HG03108 (cell line): ENCODE data around the gene FBXW12.

Experiments used
- ATAC-seq: cut with Tn5 transposase; IDR thresholded peaks from one replicate; pipeline ENCODE4 v1.9.1; 2021; ENCODE audit warnings: moderate library complexity; ENCODE audit not compliant: unreplicated experiment

Gene FBXW12

DNA sequence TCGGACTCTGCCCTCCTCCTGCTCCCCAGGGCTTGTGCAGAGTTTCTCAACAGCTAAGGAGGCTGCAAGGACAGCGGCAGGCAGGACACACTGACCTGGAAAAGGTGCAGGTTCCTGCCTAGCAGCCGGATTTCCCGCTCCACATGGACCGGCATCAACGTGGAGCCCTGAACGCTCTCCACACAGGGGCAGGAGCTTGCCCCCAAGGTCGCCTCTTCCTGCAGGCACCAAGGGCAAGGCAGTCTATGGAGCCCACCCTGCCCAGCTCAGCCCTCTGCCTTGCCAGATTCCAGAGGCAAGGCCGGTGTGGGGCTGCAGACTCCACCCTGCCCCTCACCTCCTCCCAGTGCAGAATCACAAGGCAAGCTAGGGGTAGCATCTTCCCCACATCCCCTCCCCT lies 47.1 kb downstream of the FBXW12 start:
- ATAC-seq, result no peak

DNA sequence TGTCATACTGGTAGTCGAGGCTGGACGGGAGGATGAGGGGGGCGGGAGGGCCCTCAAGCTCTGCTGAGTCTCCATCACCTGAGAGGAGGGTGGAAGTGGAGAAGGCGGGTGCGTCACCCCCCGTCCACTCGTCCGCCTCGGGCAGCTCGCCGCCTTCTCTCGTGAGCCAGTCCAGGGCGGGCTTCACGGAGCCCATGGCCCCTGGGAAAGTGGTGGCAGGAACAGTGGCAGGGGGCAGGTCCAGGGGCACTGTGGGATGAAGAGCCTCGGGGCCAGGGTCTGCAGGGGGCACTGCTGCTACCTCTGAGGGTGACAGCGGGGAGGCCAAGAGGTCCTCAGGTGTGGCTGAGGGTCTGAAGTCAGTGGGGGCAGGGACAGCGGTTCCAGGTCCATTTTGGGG lies 47.6 kb downstream of the FBXW12 start:
- ATAC-seq, result no peak

DNA sequence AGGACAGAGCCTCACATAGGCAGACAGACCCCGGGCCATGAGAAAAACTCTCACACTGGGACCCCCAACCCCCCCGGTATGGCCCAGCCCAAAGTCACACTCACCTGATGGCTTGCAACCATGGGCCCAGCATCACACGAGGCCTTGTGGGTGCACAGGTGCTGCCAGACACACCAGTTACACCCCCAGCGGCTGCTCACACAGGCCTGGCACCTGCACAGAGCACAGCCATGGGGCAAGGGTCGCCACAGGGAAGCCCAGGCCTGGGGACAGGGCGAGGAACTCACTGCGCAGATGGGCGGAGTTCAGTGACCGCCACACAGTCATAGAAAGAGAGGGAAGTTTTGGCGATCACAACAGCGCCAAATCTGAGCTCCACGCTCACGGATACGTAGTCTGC lies 48.5 kb downstream of the FBXW12 start:
- no peak for ATAC-seq

DNA sequence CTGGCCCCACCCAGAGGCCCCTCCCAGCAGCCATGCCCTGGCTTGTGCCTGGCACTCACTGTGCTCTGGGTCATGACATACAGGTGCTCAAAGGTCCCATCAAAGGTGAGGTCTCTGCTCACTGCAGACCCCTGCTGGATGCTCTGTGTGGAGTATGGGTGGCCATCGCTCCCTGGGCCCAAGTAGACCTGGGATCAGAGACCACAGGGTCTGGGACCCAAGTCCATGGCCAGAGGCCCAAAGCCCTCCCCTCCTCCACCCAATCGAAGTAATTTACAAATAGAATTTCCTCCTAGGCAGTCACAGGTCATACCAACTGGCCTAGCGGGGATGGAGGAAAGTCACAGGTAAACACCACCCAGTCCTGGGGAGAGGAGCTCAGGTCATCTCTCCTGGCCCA lies 50.3 kb downstream of the FBXW12 start:
- no peak for ATAC-seq

DNA sequence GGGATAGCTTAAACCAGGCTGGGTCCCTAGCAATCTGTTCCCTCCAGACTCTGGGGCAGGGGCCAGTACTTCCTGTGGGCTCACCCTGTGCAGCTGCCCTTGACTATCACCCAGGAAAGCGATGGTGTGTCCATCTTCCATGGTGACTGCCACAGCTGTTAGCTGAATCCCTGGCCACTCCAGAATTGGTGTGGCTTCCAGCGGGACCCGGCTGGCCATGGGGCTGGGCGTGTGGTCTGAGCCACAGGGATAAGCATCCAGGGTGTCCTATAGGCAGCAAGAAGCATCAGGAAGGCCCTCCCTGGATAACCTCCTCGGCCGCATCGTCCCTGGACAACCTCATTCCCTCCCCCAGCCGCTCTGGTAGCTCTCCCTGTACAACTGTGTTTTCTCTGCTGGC lies 50.7 kb downstream of the FBXW12 start:
- ATAC-seq, result no peak

DNA sequence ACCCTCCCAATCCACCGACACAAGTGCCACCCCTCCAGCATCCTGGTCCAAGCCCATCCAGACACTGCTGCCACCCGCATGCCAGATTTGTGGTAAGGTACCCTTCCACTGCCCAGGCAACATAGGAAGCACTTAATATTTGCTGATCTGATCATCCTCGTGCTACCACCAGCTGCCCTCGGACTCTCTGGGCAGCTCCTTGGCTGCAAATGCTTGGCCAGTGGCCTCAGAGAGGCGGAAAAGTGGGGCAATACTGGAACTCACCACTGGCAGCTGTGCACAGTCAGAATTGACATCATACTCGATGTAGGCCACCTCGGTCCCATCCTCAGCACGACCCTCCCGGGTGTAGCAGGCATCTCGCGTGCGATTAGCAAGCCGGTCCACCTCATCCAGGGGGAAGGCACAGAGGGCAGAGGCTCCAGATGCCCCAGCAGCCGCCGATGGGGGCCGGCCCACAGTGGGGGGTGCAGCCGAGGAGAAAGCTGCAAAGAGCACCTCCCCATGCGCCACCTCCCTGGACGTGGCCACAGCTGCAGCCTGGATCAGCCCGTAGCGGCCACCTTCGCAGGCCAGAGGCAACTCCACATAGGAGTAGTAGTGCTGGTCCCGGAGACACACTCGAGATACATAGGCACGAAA lies 51.3 kb downstream of the FBXW12 start:
- no peak for ATAC-seq

DNA sequence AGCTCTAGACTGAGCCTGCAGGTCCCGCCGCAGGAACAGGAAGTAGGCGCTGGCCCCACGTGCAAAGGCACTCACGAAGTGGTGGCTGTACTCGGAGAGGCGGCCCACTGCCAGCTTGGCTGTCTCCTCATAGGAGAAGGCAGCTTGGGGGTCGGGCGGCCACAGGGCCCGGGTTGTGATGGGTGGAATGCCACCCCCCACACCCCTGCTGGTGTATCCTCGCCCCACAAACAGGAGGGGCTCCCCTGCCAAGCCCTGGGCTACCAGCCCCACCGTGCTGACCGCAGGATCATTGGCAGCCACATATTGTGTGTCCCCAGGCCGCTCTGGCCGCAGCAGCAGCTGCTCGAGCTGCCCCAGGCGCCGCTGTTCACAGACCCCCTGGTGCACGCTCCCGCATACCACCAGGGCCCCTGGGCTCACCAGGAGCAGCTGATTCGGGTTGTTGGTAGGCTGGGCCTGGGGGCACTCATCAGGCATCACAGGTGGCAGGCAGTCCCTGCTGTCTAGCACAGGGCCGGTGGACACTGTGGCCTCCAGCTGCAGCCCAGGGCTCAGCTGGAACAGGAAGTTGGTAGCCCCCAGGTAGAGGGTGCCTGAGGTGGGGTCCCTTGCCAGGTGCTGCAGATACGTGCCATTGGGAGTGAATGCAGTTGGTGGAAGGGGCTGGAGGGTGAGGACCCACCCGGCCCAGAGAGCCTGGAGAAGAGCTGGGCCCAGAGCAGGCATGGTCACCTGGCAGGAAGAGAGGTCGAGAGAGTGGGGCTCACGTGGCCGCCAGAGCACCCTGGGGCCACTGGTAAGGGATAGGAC lies 52.1 kb downstream of the FBXW12 start:
- no peak for ATAC-seq

DNA sequence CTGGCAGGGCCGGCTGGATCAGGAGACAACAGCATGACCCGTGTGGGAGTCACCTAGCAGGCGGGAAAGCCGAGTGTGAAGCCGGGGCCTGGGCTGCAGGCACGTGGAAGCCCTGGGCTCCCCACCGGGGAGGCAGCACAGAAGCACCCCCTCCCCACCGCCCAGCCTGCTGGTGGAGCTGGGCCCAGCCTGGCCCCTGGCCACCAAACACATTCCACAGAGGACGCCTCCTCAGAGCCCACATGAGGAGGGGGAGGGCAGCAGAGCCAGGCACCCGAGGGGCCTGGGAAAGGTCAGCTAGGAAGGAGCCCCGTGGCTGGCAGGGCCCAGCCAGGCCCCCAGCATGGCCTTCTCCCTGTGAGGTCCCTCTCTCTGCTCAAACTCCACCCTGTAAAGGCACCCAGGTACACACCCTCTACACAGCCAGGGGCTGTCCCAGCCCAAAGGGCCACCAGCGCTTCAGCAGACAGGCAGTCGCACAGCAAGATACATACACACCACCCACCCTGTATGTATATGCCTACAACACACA lies 53.3 kb downstream of the FBXW12 start:
- ATAC-seq, result no peak

DNA sequence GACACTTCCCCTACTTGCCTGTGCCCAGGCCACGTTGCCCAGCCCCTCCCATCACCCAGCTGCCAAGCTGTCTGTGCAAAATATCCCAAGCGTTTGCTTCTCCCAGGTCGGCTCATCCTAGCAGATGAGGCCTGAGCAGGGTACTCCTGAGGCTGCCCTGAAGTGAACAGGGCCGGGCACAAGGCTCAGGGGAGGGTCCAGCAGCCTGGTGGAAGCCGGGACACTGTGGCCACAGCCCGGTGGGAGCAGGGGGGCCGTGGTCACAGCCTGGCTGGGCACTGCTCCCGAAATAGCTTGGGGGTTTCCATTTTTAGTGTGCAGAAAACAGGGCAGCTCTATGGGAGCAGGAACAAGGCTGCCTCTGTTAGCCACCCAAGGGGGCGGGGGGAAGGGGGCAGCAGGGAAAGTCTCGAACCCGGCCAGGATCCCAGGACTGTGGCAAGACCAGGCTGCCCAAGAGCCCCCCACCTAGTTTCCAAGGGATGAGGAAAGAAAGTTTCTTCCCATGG lies 54.4 kb downstream of the FBXW12 start:
- ATAC-seq, result no peak

DNA sequence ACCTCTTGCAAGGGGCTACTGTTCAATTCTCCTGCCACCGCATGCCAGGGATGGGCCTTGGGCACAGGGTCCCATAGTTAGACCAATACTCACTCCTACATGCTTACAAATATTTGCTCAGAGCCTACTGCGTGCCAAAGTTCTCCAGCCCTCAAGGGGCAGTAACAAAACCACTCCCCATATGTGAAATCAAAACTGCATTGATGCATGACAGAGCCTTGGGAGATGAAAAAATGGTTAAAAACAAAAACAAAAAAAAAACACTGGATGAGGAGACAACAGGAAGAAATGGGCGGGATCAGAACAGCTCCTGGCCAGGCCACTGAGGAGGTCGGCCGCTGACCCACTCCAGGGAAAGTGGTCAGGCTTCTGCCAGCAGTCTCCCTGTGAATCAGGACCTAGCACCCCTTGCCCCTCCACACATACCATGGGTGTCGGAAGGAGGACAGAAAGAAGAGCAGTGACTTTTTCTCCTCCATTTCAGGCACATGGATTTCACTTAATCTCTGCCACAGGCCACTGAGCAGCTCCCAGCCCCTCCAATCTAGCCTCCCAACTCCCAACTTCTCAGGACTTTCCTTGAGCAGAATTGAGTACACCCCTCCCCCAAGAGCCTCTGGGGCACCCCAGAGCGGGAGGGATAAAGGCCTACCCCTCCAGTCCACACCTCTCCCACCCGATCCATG lies 55.1 kb downstream of the FBXW12 start:
- no peak for ATAC-seq

DNA sequence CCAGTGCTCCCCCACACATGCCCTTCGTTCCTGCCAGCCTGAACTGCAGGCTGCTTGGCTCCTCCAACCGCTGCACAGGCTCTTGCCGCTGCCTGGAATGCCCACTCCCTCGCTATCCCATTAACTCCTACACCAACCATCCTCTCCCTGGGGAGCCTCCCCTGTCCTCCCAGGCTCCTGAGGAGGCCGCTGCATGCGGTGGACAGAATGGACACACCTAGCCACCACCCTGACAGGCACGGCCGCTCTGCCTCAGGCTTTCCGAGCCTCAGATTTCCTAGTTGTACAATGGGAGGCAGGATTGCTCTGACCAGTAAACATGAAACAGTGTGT lies 55.6 kb downstream of the FBXW12 start:
- ATAC-seq, result no peak

DNA sequence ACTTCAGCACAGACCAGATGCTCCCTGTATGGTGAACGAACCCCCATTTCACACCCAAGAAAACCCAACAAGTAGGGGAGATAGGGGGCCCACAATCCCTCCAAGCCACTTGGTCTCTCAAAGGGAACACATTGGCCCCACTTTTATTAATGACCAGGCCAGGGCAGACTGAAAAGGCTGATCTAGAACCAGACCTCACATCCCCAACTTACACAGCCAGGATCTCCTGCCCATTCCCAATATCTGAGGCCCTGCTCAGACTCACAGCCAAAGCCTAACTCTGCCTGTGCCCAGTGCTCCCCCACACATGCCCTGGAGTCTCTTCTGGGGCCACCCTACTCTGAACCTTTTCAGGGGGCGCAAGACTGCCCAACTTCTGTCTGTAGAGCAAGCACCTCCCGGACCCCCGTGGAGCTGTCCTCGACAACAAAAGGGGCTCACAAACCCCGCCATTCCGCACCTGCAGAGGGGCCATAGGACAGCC lies 56.1 kb downstream of the FBXW12 start:
- no peak for ATAC-seq

DNA sequence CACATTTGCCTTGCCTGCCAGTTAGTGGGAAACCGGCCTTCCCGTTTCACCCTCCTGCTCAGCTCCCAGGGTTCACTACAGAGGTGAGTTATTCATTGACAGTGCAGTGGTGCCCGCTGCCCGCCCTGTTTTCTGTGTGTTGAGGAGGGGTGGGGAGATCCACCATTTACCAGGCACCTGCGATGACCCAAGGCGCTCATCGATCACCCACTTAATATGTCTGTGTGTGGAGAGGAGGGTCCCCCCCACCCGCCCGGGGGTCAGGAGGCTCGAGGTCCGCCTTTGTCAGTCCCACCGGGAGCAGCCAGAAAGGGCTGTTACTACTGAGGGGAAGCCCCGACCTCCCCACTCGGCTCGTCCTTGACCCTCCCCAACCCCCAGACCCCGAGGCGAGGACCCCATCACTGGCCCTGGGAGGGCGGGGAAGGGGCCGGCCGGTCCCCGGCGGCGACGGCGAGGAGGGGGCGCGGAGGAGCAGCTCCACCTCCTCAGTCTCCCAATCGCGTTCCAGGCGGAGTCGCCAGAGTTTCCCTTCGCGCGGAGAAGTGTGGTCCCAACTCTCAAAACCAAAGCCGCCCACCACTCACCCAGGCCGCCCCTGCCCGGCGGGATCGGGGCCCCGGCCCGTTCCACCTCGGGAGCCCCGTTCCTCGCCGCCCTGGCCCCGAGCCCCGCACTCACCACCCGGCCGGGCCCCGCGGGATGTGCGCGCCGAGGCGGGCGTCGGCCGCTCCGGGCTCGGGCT lies 56.7 kb downstream of the FBXW12 start:
- no peak for ATAC-seq

DNA sequence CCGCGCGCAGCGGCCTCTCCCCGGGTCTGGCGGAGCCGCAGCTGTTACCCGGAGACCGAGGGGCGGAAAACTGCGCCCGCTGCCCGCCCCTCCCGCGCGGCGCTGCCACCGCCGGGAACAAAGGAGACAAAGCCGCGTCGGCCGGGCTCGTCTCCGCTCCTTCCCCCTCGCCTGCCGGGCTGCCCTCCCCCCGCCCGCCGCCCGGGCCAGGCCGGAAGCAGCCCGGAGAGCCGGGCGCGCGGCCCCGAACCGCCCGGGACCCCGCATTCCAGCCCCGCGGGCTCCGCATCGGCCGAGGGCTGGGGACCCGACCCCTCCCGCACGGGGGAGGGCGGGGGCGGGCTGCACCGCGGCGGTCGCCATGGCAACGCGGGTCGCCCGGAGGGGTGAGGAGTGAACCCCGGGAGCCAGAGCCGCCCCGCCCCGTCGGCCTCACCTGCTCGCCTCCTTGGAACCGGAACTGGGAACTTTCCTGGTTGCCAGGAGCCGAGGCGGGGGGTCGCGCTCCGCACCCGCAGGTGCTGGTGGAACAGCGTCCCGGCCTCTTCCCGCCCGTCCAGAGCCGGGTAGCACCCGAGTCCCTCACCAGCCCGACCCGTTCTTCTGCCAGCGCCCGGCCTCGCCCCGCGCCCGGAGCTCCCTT lies 57.4 kb downstream of the FBXW12 start:
- ATAC-seq, result no peak

DNA sequence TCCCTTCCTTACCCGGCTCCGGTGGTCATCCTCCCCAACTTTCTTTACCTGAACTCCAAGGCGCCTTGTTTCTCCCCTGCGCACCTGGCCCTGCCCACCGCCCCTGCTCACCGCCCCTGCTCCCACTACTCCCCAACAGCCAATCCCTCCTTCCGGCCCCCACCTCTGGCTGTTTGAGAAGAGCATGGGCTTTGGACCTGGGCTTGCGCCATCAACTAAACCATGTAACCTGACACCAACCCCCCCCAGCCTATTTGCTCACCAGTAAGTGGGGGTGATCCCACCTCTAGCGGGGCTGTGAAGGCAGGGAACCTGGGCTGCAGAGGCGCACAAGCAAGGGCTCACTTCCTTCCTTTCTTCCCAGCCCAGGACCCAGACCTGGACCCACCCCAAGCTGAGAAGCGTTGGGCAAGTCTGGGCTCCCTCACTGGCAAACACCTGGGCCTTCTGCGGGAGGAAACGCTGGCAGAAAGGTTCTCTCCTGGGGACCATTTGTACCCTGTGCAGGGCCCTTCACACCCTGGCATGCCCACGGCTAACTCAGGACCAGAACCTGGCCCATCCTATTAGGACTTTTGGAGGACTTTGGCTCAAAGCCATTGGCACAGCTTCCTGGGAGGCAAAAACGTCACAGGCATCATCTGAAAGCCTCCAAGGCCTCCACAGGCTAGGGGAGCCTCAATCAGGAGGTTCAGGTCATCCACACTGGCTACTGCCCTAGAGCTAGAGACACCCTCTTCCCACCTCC lies 58.1 kb downstream of the FBXW12 start, which contains the start of gene PLXNB1:
Gene PLXNB1 (minus strand): TSS at position 127 of the 748 bp plus-strand sequence. CDS start 5,475 bp downstream, outside the sequence.
- no peak for ATAC-seq

DNA sequence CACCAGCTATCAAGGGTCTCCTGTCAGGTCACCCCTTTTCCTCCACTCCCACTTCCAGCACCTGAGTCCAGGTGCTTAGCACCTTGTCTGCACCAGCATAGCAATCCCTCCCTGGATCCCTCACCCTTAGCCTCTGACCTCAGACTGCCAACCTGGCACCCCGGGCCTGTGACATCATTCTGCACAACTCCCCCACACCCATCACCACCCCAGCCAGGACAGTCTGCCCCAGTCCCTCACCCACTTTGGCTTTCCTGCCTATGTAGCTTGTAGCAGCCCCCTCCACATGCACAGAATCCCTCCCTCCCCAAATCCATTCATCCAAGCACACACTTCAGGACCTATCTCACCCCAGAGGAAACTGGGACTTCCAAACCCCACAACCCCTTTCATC lies 58.7 kb downstream of the FBXW12 start:
- no peak for ATAC-seq

DNA sequence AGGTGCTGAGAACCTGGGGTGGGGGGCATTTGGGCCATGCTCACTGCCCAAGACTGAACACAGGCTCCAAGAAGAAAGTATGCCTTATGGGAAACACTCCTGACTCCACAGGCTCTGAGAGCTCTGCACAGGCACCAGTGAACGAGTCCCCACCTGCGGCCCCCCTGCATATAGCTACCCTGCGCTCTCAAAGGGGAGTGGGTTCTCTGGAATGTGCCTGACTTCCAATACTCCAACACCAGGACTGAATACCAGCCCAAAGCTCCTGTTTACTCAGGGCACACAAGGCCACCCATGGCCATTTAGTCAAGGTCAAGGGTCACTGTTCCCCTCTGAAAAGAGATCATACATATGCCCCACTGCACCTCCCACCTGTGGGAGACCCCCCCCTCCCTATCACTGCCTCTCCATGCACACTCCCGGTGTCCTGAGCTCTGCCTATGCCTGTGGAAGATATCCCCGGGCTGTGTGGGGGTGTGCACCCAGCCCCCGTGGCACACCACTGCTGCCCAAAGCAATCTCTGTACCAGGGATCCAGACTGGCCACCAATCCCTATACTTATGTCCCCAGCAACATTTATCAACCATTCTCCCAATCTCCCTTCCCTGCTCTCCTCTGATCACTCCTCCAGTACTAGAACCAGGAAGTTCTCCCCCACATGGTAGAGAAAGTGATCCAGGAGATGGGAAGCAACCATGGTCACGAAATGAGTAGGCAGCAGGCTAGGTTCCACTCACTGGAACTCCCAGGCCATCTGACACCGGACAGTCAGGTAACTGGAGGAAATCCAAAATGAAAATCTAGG lies 59.4 kb downstream of the FBXW12 start:
- no peak for ATAC-seq

DNA sequence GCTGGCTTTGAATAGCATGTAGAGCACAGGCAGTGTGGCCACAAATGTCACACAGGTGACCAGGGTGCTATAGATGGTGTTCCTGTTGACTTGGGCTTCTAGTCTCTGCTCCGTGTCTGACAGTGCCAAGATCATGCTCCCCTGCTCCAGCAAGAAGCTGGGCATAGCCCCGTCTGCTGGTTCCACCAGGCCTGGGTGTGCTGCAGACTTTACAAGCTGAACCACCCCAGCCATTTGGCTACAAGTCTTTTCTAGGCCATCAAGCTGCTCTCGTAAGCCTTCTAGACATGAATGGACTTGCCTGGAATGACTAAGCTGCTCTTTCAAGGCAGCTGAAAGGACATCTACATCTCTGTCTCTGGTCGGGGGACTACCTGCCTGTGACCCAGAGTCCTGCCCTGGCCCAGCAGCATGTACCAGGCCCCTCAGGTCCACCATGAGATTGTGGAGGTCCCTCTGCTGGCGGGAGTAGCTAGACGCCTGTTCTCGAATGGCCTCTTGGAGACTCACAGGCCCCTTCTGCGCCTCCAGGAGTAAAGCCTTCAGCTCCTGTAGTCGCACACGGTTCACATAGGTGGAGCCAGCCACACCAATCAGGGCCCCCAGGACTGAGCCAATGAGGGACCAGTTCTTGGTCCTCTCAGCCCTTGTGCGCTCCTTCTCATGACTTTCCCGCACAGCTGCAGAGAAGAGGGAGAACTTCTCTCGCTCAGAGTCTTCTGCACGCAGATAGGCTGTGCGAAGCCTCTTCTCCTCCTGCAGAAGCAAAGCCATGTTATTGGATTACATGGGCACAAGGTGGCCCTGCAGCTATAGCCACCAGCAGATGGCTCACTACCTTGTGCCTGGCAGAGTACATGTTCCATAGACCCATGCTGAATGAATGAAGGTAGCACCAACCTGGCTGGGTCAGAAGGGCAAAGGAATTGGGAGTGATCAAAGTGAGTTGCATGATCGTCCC lies 60.7 kb downstream of the FBXW12 start:
- ATAC-seq, result no peak
